HCT116 (cell line): ENCODE data around the gene THSD4. TPM values are rescaled to one million over a fixed set of nuclear protein-coding genes. Genes with fewer than 3 reads are reported as not detected.

Experiments
- ATAC-seq: fragments of 200-7000 bp; cut with Tn5 transposase; 2 replicates; pipeline ENCODE4 v1.9.1; 2020; ENCODE audit warnings: mild to moderate bottlenecking, moderate library complexity
- BruUV-seq: library from RNA; stranded (reverse); fragments of 400-500 nt; replicated peaks from 2 replicates; lab custom pipeline; 2021; lab: Mats Ljungman, UMichigan
- CTCF ChIA-PET: fragments of 300-600 bp; sonication (Branson Sonifier 250); formaldehyde crosslinking; loops from one replicate; lab custom pipeline; 2021; ENCODE audit warnings: antibody characterized with exemption; lab: Charles Lee
- POLR2A ChIA-PET: fragments of 300-600, 350-600 bp; sonication (Branson Sonifier 250); formaldehyde crosslinking; loops from one replicate; lab custom pipeline; 2021; ENCODE audit warnings: antibody characterized with exemption; lab: Charles Lee
- RAD21 ChIA-PET, 2 experiments: fragments of 300-600 bp; sonication (Branson Sonifier 250); formaldehyde crosslinking; loops; one replicate each; lab custom pipeline; 2023; ENCODE audit warnings: low total read pairs in 2 of 2; ENCODE audit not compliant: uncharacterized antibody in 2 of 2, unreplicated experiment in 2 of 2, low non-redundant PET in 1 of 2; lab: Charles Lee
- DNase-seq: peaks from one replicate; pipeline ENCODE4 v3.0.0-alpha.2; 2010; ENCODE audit warnings: low read depth, low spot score
- H2AFZ ChIP-seq: fragments of 200-600 bp; shearing (Covaris generic), sonication (generic); 2 replicates; pipeline ENCODE4 v1.6.1; 2017; ENCODE audit warnings: low read depth, mixed run types, mixed read lengths, antibody characterized with exemption, low read length; ENCODE audit not compliant: poor library complexity, severe bottlenecking
- H3K27ac ChIP-seq: 2 replicates; pipeline ENCODE4 v1.5.1; 2012; ENCODE audit warnings: low read depth, low read length
- H3K27me3 ChIP-seq: fragments of 200-600 bp; sonication (generic); 2 replicates; pipeline ENCODE4 v1.6.1; 2016; ENCODE audit warnings: mixed run types, low read length, mixed read lengths; ENCODE audit not compliant: insufficient read depth
- H3K36me3 ChIP-seq, 2 experiments: fragments of 200-500 bp in 1 of 2; fragments of 200-600 bp in 1 of 2; sonication (Bioruptor generic) in 1 of 2; sonication (generic) in 1 of 2; 2 replicates each; pipeline versions ENCODE4 v1.5.1 to v1.6.1; 2014 to 2016; ENCODE audit warnings: low read length in 2 of 2, inconsistent platforms in 1 of 2, mixed read lengths in 1 of 2, mixed run types in 1 of 2; ENCODE audit not compliant: insufficient read depth in 2 of 2, control insufficient read depth in 1 of 2
- H3K4me1 ChIP-seq, 2 experiments: fragments of 200-600 bp in 1 of 2; sonication (generic) in 1 of 2; 2 replicates each; pipeline versions ENCODE4 v1.5.1 to v1.6.1; 2012 to 2017; ENCODE audit warnings: low read length in 2 of 2, inconsistent platforms in 1 of 2, mild to moderate bottlenecking in 1 of 2, mixed read lengths in 1 of 2, mixed run types in 1 of 2, moderate library complexity in 1 of 2; ENCODE audit not compliant: insufficient read depth in 2 of 2, control insufficient read depth in 1 of 2
- H3K4me2 ChIP-seq: fragments of 200-600 bp; sonication (generic); 2 replicates; pipeline ENCODE4 v1.6.1; 2017; ENCODE audit warnings: mixed run types, low read length, mixed read lengths
- H3K4me3 ChIP-seq, 2 experiments: fragments of 200-600 bp in 1 of 2; sonication (generic) in 1 of 2; replicated peaks in 1 of 2; 2 replicates each; pipeline ENCODE4 v1.5.1; 2011 to 2016; ENCODE audit warnings: low read length in 2 of 2, control low read depth in 1 of 2, low read depth in 1 of 2, mild to moderate bottlenecking in 1 of 2, mixed read lengths in 1 of 2, mixed run types in 1 of 2
- H3K79me2 ChIP-seq: fragments of 200-600 bp; sonication (generic); 2 replicates; pipeline ENCODE4 v1.6.1; 2017; ENCODE audit warnings: mild to moderate bottlenecking, mixed run types, low read length, moderate library complexity, mixed read lengths; ENCODE audit not compliant: insufficient read depth
- H3K9ac ChIP-seq: fragments of 200-600 bp; sonication (generic); 2 replicates; pipeline ENCODE4 v1.6.1; 2016; ENCODE audit warnings: low read length, mixed read lengths
- H3K9me2 ChIP-seq: fragments of 200-600 bp; sonication (generic), shearing (Covaris generic); 2 replicates; pipeline ENCODE4 v1.6.1; 2017; ENCODE audit warnings: mixed run types, mild to moderate bottlenecking, moderate library complexity; ENCODE audit not compliant: insufficient read depth
- H3K9me3 ChIP-seq, 2 experiments: fragments of 200-500 bp in 1 of 2; fragments of 200-600 bp in 1 of 2; sonication (Bioruptor generic) in 1 of 2; sonication (generic) in 1 of 2; 2 replicates each; pipeline ENCODE4 v1.6.1; 2014 to 2017; ENCODE audit warnings: low read length in 2 of 2, mixed read lengths in 2 of 2, inconsistent platforms in 1 of 2, low read depth in 1 of 2, mild to moderate bottlenecking in 1 of 2, mixed run types in 1 of 2, moderate library complexity in 1 of 2; ENCODE audit not compliant: control insufficient read depth in 1 of 2, insufficient read depth in 1 of 2
- H4K20me1 ChIP-seq: fragments of 200-600 bp; sonication (generic), shearing (Covaris generic); 2 replicates; pipeline ENCODE4 v1.6.1; 2017; ENCODE audit warnings: mixed run types, mild to moderate bottlenecking, moderate library complexity; ENCODE audit not compliant: insufficient read depth
- CBX3 ChIP-seq: IDR thresholded peaks from 2 replicates; pipeline ENCODE4 v1.6.1; 2012; ENCODE audit warnings: low read depth
- EZH2 ChIP-seq: fragments of 200-600 bp; sonication (generic); IDR thresholded peaks from 2 replicates; pipeline ENCODE4 v1.6.1; 2017; ENCODE audit warnings: antibody characterized with exemption, mixed run types
- FOSL1 ChIP-seq: IDR thresholded peaks from 2 replicates; pipeline ENCODE4 v1.6.1; 2012; ENCODE audit warnings: low read depth
- JUND ChIP-seq: IDR thresholded peaks from 2 replicates; pipeline ENCODE4 v1.6.1; 2012
- POLR2AphosphoS5 ChIP-seq: IDR thresholded peaks from 2 replicates; pipeline ENCODE4 v1.6.1; 2011; ENCODE audit warnings: mild to moderate bottlenecking, low read depth, low read length, moderate library complexity
- RAD21 ChIP-seq: IDR thresholded peaks from 2 replicates; pipeline ENCODE4 v1.6.1; 2012; ENCODE audit warnings: low read depth, mild to moderate bottlenecking
- YY1 ChIP-seq: IDR thresholded peaks from 2 replicates; pipeline ENCODE4 v1.6.1; 2011; ENCODE audit warnings: low read length, low read depth, moderate library complexity, mild to moderate bottlenecking; ENCODE audit not compliant: insufficient replicate concordance; ENCODE audit errors: extremely low read depth
- ZFX ChIP-seq: fragments of 450-650 bp; IDR thresholded peaks from 2 replicates; pipeline ENCODE4 v1.6.1; 2017
- ZNF274 ChIP-seq: fragments of 200-500 bp; sonication (Bioruptor generic); IDR thresholded peaks from 2 replicates; pipeline ENCODE4 v1.6.1; 2014; ENCODE audit warnings: mild to moderate bottlenecking, low read depth, low read length, inconsistent platforms
- intact Hi-C: fragments of 100-400 bp; cut with micrococcal nuclease; formaldehyde crosslinking; loops from 2 replicates; pipeline ENCODE4 v1.10.0; 2022
- total RNA-seq: library from RNA; stranded (reverse); gene quantifications from one replicate; pipeline ENCODE4 v1.2.1, GENCODE V29; 2021; ENCODE audit not compliant: unreplicated experiment
- TF ChIP-seq, protein P1 (sequence below), 3 experiments: fragments of 200-600 bp in 1 of 3; sonication (generic) in 1 of 3; IDR thresholded peaks in 2 of 3; conservative IDR thresholded peaks in 1 of 3; 2 replicates each; pipeline ENCODE4 v1.5.1; 2012 to 2017; ENCODE audit warnings: low read depth in 2 of 3, low read length in 2 of 3, antibody characterized with exemption in 1 of 3, borderline replicate concordance in 1 of 3, control low read depth in 1 of 3, mild to moderate bottlenecking in 1 of 3, mixed read lengths in 1 of 3, mixed run types in 1 of 3, moderate library complexity in 1 of 3; ENCODE audit not compliant: insufficient read depth in 1 of 3

Gene THSD4
- total RNA-seq, 1 experiment from 2014 or later = 30.5 TPM

DNA sequence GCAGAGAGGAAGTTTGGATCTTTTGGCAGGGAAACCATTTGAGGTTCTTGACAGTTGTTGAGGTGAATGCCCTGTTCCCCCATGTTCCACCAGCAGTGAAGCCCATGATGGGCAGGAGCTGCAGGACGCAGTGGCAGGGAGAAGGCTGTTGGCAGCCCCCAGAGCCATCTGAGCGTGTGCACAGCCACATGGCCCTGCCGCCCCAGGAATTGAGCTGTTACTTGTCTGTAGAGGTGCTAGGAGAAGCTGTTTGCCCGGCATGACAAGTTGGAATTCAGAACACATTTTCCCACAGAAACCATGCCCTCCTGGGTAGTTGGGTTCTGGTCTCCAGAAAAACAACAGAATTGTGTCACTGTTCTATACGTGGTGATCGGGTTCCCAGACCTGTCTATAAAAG, 476.9 kb downstream of the THSD4 start (continued):
- TF ChIP-seq CBX3 (no peak), JUND (no peak), ZNF274 (no peak), YY1 (no peak), ZFX (no peak), EZH2 (no peak), RAD21 (no peak), FOSL1 (no peak)

DNA sequence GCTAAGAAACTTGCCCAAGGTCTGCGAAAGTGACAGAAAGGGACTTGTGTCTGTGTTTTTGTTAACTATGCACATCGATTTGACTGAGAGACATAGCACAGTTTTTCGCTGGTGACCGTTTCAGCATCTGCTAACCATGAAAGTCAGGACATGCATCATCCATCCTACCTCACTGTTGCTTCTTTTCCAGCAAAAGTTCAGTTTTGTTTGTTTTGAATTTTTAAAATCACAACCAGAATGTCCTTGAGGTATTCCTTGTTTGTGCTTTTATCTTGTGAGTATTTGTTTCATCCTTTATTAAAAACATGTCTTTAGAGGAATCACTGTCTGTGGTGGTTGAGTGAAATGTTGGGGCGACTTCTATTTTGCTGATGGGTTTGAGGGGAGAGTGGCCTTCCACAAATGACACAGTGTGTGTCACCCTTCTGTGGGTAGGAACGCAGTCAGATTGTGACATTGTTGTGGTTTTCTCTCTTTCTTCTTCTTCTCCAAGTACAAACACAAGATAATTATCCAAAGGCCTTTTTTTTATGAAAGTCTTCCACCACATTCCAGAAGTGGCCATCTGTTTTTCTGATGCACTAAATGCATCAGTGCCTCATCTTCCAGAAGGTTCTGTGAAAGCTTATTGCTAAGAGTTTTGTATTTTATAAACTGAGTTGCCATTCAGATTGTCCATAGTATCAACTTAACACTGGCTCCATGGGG, 480.7 kb downstream of the THSD4 start:
- H3K4me3 ChIP-seq = no peak overlapping the region
- CTCF ChIA-PET = no interaction called here
- H3K27ac ChIP-seq = no peak overlapping the region
- no peak for TF ChIP-seq RAD21
- no peak for TF ChIP-seq YY1
- no peak for TF ChIP-seq ZNF274
- TF ChIP-seq POLR2AphosphoS5 = no peak
- TF ChIP-seq, protein P1, sequence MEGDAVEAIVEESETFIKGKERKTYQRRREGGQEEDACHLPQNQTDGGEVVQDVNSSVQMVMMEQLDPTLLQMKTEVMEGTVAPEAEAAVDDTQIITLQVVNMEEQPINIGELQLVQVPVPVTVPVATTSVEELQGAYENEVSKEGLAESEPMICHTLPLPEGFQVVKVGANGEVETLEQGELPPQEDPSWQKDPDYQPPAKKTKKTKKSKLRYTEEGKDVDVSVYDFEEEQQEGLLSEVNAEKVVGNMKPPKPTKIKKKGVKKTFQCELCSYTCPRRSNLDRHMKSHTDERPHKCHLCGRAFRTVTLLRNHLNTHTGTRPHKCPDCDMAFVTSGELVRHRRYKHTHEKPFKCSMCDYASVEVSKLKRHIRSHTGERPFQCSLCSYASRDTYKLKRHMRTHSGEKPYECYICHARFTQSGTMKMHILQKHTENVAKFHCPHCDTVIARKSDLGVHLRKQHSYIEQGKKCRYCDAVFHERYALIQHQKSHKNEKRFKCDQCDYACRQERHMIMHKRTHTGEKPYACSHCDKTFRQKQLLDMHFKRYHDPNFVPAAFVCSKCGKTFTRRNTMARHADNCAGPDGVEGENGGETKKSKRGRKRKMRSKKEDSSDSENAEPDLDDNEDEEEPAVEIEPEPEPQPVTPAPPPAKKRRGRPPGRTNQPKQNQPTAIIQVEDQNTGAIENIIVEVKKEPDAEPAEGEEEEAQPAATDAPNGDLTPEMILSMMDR (IDR thresholded peaks at IDR 0.05 in 2 of 3, conservative IDR thresholded peaks at IDR 0.05 in 1 of 3; ENCODE audit: borderline replicate concordance in 1 of 3, insufficient read depth in 1 of 3, low read depth in 2 of 3, low read length in 2 of 3) = no peak
- RAD21 ChIA-PET = interaction anchor here in 1 of 2 experiments (0.7 kb wide), 1 partner anchor 16 kb away, joined by 3 read pairs; no protein-coding TSS in a partner anchor
- peaks cover 0 to 4% of the 10 kb centered on the region in 2 experiments; a peak in 1 of 4 replicates for H3K4me1 ChIP-seq
- BruUV-seq = no TSS peak
- H3K79me2 ChIP-seq = no peaks in the 10 kb centered on the region
- H4K20me1 ChIP-seq = no peaks in the 10 kb centered on the region
- H3K9ac ChIP-seq = no peak overlapping the region
- H3K27me3 ChIP-seq = no peaks in the 10 kb centered on the region
- DNase-seq = no peak
- H3K9me3 ChIP-seq = no peaks in the 10 kb centered on the region
- H3K9me2 ChIP-seq = no peaks in the 10 kb centered on the region
- POLR2A ChIA-PET = no interaction called here
- H3K36me3 ChIP-seq = no peaks in the 10 kb centered on the region
- no peak overlapping the region for H2AFZ ChIP-seq
- ATAC-seq = no peak
- intact Hi-C loops = no loop called here
- H3K4me2 ChIP-seq = no peak overlapping the region
